ENCODE measurements around the gene SPATA33.

The SPATA33 gene

DNA sequence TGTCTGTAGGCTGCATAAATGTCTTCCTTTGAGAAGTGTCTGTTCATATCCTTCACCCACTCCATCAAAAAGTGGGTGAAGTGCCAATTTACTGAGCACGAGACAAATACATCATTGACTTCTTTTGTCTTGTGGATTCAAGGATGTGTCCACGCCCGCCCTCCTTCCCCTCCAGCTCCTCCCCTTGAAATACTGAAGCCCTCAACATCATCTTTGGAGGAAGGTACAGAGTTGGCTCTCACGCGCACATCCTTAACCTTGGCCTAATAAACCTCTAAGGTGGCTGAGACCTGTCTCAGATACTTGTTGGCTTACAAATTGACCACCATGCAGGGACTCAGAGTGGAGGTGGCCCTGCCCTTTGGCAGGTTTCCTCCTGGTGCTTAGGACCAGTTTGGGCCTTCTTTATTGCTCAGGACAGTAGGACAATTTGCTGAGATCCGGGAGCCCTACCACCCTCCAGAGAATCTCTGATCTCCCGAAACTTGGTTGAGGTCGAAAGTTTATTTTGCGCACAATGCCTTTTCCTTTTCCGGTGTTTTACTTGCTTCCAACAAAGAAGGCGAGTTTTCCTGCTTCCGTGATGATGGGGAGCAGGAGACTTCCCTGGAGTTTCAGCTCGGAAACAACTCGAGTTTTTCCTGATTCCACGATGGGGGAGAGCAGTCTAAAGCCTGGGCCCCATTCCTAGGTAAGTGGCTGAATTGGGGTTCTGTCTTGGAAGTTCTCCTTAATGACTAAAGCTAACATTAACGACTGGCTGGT, 14.7 kb downstream of the SPATA33 start:
- no peak overlapping the region for H3K4me3 ChIP-seq (ENCODE audit: low read depth, low read length)
- TF ChIP-seq, protein P1, sequence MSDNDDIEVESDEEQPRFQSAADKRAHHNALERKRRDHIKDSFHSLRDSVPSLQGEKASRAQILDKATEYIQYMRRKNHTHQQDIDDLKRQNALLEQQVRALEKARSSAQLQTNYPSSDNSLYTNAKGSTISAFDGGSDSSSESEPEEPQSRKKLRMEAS (IDR thresholded peaks at IDR 0.05; ENCODE audit: low read depth, low read length) = no peak
- TF ChIP-seq MYC (IDR thresholded peaks at IDR 0.05; ENCODE audit: low read depth, low read length) (no peak), POLR2A (IDR thresholded peaks at IDR 0.05; ENCODE audit: extremely low read depth, insufficient read length) (no peak)
- TF ChIP-seq, protein P2, sequence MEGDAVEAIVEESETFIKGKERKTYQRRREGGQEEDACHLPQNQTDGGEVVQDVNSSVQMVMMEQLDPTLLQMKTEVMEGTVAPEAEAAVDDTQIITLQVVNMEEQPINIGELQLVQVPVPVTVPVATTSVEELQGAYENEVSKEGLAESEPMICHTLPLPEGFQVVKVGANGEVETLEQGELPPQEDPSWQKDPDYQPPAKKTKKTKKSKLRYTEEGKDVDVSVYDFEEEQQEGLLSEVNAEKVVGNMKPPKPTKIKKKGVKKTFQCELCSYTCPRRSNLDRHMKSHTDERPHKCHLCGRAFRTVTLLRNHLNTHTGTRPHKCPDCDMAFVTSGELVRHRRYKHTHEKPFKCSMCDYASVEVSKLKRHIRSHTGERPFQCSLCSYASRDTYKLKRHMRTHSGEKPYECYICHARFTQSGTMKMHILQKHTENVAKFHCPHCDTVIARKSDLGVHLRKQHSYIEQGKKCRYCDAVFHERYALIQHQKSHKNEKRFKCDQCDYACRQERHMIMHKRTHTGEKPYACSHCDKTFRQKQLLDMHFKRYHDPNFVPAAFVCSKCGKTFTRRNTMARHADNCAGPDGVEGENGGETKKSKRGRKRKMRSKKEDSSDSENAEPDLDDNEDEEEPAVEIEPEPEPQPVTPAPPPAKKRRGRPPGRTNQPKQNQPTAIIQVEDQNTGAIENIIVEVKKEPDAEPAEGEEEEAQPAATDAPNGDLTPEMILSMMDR (IDR thresholded peaks at IDR 0.05; ENCODE audit: low read depth, low read length) = no peak
- no peak for DNase-seq (ENCODE audit: low read depth)

DNA sequence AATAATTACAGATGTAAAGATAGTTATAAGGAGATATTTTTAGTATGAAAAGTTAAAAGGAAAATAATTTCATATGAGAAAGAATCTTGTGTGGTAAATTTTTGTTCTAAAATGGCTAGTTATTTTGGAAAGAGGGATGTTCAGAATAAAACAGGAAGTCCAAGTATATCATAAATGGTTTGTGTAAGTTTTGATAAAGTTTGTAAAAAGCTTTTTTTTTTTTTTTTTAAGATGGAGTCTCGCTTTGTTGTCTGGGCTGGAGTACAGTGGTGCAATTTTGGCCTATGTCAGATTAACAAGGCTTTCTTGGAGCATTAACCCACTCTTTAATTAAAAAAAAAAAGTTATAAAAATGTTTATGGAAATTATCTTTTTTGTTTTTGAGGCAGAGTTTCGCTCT, 20.6 kb downstream of the SPATA33 start:
- no peak for TF ChIP-seq POLR2A (IDR thresholded peaks at IDR 0.05; ENCODE audit: extremely low read depth, insufficient read length)
- no peak for DNase-seq (ENCODE audit: low read depth)
- H3K4me3 ChIP-seq (ENCODE audit: low read depth, low read length) = no peak overlapping the region

DNA sequence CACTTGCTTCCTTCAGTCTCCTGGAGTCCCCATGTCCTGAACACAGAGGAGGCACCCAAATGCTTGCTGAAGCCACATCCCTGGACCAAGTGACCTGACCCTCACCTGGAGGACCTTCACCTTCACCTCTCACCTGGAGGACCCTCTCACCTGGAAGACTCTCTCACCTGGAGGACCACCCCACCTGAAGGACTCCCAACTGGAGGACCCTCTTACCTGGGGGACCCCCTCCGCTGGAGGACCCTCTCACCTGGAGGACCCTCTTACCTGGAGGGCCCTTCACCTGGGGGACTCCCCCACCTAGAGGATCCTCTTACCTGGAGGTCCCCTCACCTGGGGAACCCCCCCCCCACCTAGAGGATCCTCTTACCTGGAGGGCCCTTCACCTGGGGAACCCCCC, 28.3 kb downstream of the SPATA33 start:
- DNase-seq (ENCODE audit: low read depth) = peak; percentile 36
- TF ChIP-seq, protein P2 (IDR thresholded peaks at IDR 0.05; ENCODE audit: low read depth, low read length) = no peak
- TF ChIP-seq POLR2A (IDR thresholded peaks at IDR 0.05; ENCODE audit: extremely low read depth, insufficient read length) (no peak), MYC (IDR thresholded peaks at IDR 0.05; ENCODE audit: low read depth, low read length) (no peak)
- TF ChIP-seq, protein P1 (IDR thresholded peaks at IDR 0.05; ENCODE audit: low read depth, low read length) = no peak
- H3K4me3 ChIP-seq (ENCODE audit: low read depth, low read length) = no peak overlapping the region

DNA sequence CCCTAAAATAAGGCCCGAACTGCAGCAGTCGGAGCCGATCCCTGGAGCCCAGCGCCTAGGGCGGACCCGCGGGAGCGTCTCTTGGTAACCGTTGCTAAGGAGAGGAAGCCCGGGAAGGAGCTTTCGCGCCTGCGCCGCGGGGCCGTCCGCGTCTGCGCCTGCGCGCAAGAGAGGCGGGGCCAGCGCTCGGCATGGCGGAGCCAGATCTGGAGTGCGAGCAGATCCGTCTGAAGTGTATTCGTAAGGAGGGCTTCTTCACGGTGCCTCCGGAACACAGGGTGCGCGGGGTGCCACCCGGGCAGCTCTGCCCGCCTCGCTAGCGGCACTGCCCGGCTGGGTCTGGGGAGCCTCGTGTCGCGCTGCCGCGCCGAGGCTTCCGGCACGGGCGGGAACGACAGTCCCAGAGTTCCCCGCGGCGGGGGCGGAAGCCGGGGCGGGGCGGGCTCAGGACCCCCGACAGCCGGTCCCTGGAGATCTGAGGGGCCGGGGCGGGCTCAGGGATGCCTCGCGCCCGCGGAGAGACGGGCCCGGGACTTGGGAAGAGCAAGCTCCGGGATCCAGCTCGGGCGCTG, 29.0 kb downstream of the SPATA33 start, which contains the start of gene CDK10:
CDK10 (plus strand) TSS at position 170 of the 572 bp plus-strand sequence; CDS start at position 192, 22 bp downstream.
- H3K4me3 ChIP-seq (ENCODE audit: low read depth, low read length) = peak within 1 kb of the TSS; percentile 89
- TF ChIP-seq MYC (IDR thresholded peaks at IDR 0.05; ENCODE audit: low read depth, low read length) = peak; percentile 87
- peak; percentile 96 for TF ChIP-seq POLR2A (IDR thresholded peaks at IDR 0.05; ENCODE audit: extremely low read depth, insufficient read length)
- TF ChIP-seq, protein P2 (IDR thresholded peaks at IDR 0.05; ENCODE audit: low read depth, low read length) = no peak
- TF ChIP-seq, protein P1 (IDR thresholded peaks at IDR 0.05; ENCODE audit: low read depth, low read length) = peak; percentile 79
- peak; percentile 89 for DNase-seq (ENCODE audit: low read depth)

DNA sequence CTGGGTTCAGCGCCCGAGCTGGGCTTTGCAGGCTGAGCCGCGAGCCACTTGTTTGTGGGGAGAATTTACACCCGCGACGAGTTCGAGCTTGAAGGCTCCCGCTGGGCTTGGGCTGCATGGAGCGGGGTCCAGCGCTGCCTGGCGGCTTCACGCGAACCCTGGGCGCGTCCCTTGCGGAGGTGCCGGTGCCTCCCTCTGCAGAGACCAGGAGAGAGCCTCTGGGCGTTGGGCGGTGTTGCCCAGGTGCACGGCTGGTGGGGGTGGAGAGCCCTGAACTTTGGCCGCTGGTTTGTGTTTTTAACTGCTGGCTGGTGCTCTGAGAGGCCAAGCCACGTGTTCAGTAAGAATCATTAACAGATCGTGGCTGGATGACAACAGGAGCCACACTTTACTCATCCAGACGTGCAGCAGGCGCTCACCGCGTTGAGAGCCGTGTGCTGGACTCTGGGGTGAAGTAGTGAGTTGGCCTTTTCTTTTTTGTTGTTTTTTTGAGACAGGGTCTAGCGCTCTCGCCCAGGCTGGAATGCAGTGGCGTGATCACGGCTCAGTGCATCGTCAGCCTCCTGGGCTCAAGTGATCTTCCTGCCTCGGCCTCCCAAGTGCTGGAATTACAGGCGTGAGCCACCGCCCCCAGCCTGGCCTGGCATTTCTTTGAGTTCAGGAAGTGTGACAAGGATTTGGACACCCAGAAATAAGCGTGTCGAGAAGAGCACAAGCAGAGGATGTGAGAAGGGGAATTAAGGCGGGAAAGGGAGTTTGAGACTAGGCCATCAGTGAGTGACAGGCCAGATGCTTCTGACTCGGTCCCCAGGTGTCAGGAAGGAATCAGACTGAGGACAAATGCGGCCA, 29.7 kb downstream of the SPATA33 start:
- DNase-seq (ENCODE audit: low read depth) = no peak
- TF ChIP-seq, protein P1 (IDR thresholded peaks at IDR 0.05; ENCODE audit: low read depth, low read length) = peak; percentile 93
- TF ChIP-seq POLR2A (IDR thresholded peaks at IDR 0.05; ENCODE audit: extremely low read depth, insufficient read length) = no peak
- peak overlapping the region; percentile 89 for H3K4me3 ChIP-seq (ENCODE audit: low read depth, low read length)

DNA sequence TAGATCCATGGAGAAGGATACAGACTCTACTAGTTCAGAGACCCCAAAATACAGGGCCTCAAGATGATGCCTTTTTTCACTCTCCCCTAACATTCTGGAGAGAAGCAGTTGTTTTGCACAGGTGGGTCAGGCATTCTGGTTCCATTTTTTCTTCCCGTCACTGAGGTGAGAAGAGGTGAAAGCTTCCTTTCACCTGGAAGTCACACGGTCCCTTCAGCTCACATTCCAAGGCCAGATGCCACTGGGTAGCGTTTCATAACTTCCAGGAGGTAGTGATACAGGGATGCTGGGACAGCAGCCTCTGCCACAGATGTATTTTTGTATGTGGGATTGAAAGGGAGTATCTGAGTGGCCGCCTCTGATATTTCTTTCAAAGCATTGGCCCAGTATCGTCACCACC, 30.8 kb downstream of the SPATA33 start:
- no peak overlapping the region for H3K4me3 ChIP-seq (ENCODE audit: low read depth, low read length)
- DNase-seq (ENCODE audit: low read depth) = no peak
- no peak for TF ChIP-seq MYC (IDR thresholded peaks at IDR 0.05; ENCODE audit: low read depth, low read length)
- TF ChIP-seq, protein P2 (IDR thresholded peaks at IDR 0.05; ENCODE audit: low read depth, low read length) = no peak

Measured in NB4 (cell line).